ENCODE data around the gene HSH2D.

- TF ChIP-seq POLR2AphosphoS5 (IDR thresholded peaks at IDR 0.05; ENCODE audit: low read depth, low read length), result no peak
- TF ChIP-seq SIN3A (IDR thresholded peaks at IDR 0.05; ENCODE audit: borderline replicate concordance, insufficient read depth, low read length), result no peak
- no peak for TF ChIP-seq TAF1 (IDR thresholded peaks at IDR 0.05; ENCODE audit: borderline replicate concordance, insufficient read depth, low read length)
Observed at GRCh38 chr19:16190736-16191135, 47.3 kb downstream of the HSH2D start.
